GM20000 (cell line): ENCODE measurements around the gene LPP.

ENCODE experiments used
- DNase-seq: peaks from one replicate; pipeline ENCODE4 v3.0.0; 2012; ENCODE audit warnings: low spot score
- CTCF ChIP-seq: IDR thresholded peaks from 2 replicates; pipeline ENCODE4 v1.5.1; 2012; ENCODE audit warnings: mild to moderate bottlenecking, control low read depth; ENCODE audit errors: extremely low read depth, missing control alignments

The LPP gene

GRCh38 chr3:188239035-188239434 is 85.1 kb downstream of the LPP start:
- DNase-seq = no peak
- TF ChIP-seq CTCF = no peak

GRCh38 chr3:188239577-188239976 is 85.6 kb downstream of the LPP start:
- no peak for TF ChIP-seq CTCF
- DNase-seq = no peak

- no peak for TF ChIP-seq CTCF
- DNase-seq = no peak
Observed at GRCh38 chr3:188240189-188240981, 86.4 kb downstream of the LPP start.

GRCh38 chr3:188241072-188241471 is 87.1 kb downstream of the LPP start:
- DNase-seq = no peak

GRCh38 chr3:188241883-188242282 is 87.9 kb downstream of the LPP start:
- no peak for TF ChIP-seq CTCF
- no peak for DNase-seq

More at GRCh38 chr3:188241072-188241471, 87.1 kb downstream of the LPP start:
- TF ChIP-seq CTCF = no peak

GRCh38 chr3:188242436-188243123 is 88.6 kb downstream of the LPP start:
- DNase-seq = no peak
- no peak for TF ChIP-seq CTCF

- no peak for TF ChIP-seq CTCF
- DNase-seq = no peak
Observed at GRCh38 chr3:188243124-188243795, 89.3 kb downstream of the LPP start.
